HG02973 (cell line): ENCODE data around the gene ATP1A2.
A peak's percentile ranks its signal among the peaks of the same experiment; 100 is the strongest.

Experiments
- ATAC-seq: cut with Tn5 transposase; IDR thresholded peaks from one replicate; pipeline ENCODE4 v1.9.1; 2021; ENCODE audit warnings: moderate library complexity; ENCODE audit not compliant: unreplicated experiment

Gene ATP1A2

DNA sequence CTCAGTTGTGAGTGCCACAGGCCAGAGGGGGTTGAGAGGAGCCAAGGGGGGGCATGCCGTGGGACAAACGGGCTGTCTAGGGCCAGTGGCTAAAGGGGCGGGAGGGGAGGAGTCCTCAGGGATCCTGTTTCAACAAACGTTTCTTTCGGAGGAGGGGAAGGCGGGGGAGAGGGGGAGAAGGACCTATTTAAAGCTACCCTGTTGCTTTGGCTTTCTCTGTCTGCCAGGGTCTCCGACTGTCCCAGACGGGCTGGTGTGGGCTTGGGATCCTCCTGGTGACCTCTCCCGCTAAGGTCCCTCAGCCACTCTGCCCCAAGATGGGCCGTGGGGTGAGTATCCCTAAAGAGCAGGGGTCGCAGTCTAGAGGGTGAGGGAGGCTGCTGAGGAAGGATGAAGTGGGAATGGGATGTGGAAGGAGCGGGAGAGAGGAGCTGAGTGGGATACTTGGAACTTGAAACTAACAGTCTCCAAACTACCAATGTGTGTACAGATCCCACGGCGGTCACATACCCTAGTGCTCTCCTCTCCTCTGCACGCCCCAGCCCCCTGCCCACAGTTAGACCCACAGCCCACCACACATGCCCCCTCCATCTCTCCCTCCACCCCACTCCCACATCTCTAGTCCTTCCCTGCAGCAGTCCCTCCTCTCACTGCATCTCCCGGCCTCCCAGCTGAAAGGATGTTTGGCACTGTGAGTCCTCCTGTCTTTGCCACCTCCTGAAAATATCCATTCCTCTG lies at the start of gene ATP1A2:
Gene ATP1A2, plus strand, starts transcription at position 215 of the 738 bp plus-strand sequence. Its CDS starts 103 bp downstream, at position 318.
- no peak for ATAC-seq

DNA sequence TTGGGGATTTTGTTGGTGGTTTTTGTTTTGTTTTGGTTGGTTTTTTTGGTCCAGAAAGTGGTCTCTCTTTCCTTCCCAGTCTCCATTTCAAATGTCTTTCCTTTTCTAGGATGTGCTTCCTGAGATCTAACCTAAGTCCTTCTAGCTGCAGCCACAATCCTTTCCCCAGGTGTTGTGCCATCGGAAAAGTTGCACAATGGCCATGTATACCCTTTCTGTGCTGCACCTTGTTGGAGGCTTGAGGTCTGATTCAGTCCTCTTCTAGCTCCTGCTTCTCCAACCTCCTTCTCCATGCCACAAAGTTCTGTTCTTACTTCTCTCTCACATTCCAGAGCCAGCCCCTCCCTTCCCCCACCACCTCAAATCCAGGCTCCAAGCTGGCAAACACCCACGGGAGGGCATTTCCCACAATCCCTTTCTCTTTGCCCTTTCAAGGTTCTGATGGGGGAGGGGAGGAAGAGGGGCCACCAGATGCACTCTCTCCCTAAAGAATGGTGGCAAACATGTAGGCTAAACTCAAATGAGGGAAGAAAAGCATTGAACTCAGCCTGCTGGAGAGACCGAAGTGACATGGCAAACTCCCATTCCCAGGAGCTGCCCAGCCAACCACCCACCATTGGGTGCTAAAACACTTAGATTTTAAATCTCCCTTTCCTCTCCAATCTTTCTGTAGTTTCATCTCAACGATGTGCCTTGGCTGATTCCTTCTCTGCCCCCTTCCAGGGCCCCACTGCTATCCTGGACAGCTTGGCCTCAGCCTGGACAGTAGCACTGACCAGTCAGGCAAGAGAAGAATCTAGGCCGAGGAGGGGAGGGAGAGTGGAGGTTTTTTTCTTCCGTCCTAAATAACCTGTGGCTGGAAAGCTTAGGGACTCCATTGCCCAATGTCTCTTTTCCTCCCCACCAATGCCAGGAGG lies 48.5 kb upstream of the ATP1A2 start:
- ATAC-seq: no peak

DNA sequence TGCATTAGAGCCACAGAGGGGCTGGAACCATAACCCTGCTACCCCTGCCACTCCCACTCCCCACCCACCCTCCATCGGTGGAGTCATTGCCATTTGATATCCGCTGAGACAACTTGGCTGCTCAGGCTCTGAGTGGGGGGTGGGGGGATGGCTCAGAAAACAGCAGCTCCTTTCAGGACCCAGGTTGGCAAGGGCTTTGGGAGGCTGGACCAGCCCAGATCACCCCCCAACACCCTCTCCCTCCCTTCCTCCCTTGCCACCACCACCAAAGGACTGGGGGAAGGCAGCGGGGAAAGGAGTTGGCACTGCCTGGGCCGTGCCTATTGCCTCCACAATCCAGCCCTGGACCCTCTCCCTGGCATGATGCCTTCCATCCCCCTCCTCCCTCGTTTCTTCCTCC lies 47.3 kb upstream of the ATP1A2 start:
- no peak for ATAC-seq

DNA sequence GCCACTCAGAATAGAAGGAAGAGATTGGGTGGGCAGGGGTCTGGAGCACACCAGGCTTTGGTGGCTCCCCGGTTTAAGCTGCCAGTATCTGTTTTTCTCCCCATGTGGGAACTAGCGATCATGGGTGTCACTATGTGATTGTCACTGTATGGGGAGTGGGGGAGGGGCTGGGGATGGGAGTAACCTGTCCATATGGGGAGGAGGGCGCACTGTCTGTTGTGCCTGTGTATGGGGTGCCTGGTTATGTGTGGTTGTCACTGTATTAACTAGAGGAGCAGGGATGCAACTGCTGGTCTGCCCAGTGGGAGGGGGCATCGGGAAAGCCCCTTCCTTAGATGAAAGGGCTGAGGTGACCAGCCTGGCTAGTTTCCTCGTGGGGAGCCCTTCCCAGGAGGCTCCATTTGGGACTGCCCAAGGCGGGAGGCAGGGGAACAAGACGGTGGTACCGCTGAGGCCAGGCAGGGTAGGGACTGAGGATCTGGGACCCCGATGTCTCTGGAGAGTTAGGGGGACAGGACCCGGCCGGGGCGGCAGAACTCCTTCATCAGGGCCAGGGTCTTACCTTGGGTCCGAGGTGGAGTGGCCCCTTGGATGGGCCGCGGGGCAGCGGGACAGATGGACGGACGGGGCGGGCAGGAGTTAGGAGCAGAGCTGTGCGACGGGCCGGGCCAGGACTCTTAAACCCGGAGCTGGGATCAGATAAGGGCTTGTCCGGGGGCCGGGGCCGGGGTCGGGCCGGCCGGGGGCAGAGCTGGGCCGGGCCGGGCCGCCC lies 45.9 kb upstream of the ATP1A2 start, which contains the start of gene KCNJ10:
Gene KCNJ10, minus strand, starts transcription at position 701 of the 772 bp plus-strand sequence. CDS start 27,628 bp downstream, outside the sequence.
- no peak for ATAC-seq

DNA sequence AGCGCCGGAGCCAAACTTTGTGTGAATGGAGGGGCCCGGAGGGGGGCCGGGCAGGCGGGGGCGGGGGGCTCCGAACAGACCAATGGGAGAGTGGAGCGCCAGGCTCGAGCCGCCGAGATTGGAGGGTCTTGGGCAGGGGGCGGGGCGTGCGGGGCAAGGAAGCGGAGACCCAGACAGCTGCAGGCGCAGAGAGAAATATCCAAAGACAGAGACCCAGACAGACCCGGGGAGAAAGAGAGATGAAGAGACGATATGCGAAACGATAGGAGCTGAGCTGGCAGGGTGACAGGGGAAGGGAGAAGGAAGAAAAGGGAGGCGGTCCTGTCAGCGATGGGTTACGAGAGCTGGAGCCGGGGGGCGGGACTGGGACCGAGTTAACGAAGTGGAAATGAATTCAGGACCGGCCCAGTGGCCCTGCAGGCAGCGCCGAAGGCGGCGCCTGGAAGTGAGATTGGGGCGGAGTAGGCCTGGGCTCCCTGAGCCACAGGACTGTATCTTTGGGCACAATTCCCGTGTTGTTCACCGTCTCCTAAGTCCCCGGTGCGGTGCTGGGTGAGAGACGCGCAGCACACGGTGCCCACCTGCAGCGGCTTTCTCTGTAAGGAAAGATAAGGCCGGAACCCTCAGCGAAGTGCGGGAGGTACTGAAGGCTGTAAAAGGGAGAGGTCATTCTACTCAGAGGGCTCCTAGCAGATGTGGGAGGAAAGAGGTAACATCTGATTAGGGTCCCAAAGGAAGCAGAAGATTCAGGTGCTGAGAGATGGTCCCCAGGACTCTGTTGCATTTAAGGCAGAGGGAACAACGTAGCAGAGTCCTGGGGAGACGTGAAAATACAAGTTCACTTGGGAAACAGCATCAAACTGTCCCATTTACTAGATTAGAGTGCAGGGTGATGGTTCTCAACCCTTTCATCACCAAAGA lies 45.1 kb upstream of the ATP1A2 start:
- ATAC-seq: no peak

DNA sequence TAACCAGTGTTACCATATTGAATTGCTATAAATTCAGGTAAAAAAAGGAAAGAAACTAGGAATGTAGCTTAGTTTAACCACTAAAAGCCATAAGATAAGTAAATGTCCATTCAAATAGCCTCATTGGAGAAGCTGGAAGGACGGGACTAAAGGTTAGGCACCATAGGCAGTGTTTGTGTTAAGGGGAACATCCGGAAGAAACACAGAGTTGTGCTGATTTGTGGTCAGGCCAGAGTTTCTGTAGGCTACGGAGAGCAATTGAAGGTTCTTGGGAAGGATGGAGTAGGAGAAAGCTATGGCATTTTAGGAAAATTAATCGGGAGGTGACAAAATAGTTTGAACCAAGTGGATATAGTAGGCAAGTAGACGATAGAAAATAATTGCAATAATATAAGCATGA lies 44.3 kb upstream of the ATP1A2 start:
- ATAC-seq: no peak

DNA sequence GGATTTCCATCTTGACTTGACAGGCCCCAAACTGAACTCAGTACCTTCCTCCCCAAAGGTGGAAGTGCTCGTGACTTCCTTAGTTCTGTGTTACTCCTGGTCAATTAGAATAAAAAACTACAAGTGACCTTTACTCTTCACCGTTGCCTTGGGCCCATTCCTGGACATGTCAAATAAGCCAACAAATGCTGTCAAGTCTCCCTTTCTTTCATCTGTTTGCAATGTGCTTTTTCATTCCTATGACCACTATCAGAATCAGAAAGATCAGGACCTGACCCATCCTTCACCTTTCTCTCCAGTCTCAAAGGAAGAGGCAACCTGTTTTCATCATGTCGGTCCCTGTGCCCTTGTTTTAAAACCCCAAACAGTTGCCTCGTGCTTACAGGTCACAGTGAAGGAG lies 40.7 kb upstream of the ATP1A2 start:
- ATAC-seq: no peak

DNA sequence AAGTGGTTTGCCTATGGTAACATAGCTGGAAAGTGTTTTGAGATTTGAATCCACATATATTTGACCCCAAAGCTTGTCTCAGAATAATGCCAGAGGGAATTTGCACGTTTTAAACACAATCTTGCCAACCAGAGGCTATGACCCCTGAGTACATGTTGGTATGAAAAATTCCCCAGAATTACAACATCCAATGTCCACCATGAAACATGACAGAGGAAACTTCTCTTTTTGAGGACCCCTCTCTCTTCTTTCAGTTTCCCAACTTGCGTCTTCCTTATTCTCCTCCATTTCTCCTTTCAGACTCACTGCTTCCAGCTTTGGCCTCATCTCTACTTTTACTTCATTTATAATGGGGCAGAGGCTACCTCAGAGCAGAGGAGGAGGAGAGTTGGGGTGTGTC lies 39.7 kb upstream of the ATP1A2 start:
- ATAC-seq: no peak

DNA sequence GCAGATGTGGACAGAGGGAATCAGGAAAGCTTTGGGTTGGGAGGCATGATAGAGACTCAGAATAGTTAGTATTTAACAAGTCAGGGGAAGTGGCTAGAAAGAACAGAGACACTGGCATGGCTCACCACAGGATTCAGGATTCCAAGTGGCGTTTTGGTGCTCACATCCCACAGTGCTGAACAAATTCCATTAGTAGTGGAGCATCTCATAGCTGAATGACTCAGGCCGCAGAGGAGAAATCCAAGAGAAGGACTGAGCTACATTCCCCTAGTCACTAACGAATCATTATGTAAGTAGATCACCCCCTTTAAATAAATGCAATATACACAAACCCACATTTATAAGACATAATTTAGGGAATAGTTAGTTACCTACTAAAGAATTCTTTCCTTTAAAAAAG lies 39.3 kb upstream of the ATP1A2 start:
- ATAC-seq: no peak

DNA sequence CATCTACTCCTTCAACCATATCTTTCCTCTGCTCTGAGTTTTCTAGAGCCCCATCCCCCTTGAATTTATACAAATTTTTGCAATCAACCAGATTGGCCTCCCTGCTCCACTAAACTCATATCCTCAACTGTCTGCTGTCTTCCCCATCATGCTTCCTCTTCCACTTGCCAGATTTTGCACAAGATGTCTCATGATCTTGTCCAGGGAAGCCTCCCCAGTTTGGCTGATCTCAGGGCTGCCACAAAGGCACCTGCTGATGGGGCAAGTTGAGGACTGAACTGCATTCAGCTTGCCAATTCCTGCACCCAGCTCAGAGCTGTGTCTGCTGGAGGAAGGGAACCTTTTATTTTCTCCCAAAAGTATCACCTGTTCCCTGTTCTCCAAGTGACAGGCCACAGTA lies 38.1 kb upstream of the ATP1A2 start:
- ATAC-seq: no peak

DNA sequence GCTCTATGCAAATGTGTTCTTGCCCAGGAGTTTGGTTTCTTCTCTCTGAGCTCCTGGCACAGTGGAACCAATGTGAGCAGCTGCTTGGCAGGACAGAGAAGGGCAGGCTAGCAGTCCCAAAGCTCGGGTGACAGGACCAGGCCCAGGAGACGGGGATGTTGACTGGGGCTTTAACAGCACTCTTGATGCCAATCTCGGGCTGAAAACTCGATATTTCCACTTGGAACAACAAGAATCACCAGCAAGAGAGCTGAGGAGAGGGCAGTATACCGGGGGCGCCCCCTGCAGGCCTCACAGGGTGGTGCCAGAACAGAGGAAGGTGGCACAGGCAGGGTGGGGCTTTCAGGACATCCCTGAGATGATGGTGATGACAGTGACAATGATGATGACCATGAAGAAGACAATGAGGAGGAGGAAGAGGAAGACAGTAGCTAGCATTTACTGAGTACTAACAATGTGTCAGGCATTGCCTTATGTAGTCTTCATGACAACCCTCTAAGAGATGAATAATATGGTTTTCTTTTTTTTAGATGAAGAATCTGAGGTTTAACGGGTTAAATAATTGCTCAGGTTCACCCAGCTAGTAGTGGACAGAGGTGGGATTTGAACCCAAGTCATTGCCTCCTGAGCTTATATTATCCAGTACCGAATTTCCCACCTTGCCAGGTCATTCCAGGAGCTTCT lies 36.9 kb upstream of the ATP1A2 start:
- peak; percentile 72 for ATAC-seq

DNA sequence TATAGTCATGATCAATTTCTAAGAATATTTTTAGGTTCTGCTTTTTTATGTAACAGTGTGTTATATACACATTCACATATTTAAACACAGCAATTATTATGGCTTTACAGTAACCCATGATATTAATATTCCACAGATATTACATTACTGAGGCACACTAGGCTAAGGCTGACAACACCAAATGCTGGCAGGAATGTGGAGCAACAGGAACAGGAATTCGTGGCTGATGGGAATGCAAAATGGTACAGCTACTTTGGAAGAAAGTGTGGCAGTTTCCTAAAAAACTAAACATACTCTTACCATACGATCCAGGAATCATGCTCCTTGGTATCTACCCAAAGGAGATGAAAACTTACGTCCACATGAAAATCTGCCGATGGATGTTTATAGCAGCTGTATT lies 36.1 kb upstream of the ATP1A2 start:
- ATAC-seq: no peak

DNA sequence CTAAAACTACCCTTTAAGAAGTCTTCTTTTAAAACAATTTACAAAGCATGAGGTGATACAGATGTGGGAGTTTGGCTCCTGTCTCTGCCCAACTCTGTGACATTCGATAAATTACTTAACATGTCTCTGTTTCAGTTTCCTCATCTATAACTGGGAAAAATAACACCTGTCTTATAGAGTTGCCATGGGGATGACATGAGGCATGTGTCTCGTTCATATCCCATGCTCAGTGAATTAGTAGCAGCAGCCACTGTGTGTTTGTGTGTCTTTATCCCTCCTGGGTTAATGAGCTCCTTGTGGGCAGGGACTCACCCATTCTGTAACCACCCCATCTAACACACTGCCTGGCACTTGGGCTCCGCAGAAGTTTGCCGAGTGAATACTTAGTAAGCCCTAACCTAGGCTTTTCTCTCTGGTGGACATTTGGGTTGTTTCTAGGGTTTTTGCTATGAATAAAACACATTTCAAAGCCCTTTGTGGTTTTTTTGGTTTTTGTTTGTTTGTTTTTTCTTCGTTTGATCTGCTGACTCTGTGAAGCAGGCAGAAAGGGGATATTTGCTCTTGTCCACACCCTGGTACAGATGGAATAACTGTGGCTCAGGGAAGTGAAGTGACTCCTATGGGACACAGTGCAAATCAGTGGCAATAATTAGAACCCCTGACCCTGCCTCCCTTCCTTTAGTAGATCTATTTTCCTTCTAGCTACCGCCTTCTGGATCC lies 35.0 kb upstream of the ATP1A2 start:
- ATAC-seq: no peak

DNA sequence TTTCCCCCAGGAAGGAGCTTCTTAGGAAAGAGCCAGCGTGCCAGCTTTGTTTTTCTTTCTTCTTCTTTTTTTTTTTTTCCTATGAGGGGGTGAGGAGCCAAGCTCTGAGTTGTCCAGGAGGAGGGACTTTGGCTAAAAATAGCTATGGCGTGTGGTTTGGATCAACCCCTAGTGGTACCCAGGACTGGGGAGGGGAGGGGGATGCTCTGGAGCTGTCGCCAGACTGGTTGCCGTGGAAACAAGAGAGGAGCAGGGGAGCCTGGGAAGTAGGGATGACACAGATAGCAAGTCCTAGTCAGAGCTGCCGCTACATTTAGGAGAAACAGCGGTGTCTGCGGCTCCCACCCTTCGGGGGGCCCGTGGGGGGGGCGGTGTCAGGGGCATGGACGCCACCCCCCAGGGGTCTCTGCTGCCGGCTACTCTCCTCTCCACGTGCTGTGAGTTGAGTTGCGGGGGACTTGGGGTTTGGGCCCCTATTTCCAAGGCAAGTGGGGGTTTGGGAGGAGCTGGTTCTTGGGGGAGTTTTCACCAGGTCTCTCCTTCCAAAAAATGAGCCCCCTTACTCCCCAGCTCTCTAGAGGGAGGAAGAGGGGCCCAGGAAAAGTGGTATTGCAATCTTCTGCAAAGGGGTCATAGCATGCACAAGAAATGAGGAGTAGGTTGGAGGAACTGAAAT lies 34.2 kb upstream of the ATP1A2 start, which contains the start of gene KCNJ9:
Gene KCNJ9, plus strand, starts transcription at position 278 of the 676 bp plus-strand sequence. CDS start 2,493 bp downstream, outside the sequence.
- no peak for ATAC-seq

DNA sequence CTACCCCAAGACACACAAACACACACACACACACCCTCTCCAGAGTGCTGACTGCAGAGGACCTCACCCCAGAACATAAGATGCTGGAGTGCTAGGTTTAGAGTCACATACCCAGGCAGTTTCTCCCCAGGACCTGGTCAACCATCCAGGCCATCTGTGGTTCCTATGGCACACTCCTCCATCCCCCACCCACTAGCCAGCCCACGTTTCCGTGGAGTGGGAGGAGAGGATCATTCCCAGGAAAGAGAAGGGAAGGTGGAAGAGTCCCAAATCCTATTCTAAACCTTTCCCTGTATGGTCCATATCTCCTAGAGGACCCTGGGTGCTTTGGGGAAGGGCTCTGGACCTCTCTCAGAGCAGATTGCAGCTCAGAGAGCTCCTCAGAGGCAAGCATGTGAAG lies 33.1 kb upstream of the ATP1A2 start:
- no peak for ATAC-seq

DNA sequence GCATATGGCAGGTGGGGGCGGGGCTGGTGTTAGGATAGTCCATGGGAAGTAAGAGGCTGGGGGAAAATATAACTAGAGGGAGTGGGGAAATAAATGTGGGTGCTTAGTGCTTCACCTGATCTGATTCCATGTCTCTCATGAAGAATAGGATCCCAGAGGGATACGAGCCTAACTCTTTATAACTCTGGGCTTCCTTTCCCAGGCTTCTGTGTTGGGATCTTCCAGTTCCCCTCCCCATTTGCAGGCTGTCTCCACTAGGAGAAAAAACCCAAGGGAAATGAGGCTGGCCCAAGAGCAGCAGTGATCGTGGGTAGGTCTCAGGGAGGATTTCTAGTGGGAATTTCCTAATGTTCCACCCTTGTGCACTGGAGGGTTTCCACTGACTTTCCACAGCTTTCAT lies 32.6 kb upstream of the ATP1A2 start:
- no peak for ATAC-seq

DNA sequence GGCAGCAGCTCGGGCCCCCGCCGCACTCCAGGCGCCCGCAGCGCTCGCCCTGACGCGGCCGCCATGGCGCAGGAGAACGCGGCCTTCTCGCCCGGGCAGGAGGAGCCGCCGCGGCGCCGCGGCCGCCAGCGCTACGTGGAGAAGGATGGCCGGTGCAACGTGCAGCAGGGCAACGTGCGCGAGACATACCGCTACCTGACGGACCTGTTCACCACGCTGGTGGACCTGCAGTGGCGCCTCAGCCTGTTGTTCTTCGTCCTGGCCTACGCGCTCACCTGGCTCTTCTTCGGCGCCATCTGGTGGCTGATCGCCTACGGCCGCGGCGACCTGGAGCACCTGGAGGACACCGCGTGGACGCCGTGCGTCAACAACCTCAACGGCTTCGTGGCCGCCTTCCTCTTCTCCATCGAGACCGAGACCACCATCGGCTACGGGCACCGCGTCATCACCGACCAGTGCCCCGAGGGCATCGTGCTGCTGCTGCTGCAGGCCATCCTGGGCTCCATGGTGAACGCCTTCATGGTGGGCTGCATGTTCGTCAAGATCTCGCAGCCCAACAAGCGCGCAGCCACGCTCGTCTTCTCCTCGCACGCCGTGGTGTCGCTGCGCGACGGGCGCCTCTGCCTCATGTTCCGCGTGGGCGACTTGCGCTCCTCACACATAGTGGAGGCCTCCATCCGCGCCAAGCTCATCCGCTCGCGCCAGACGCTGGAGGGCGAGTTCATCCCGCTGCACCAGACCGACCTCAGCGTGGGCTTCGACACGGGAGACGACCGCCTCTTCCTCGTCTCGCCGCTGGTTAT lies 31.4 kb upstream of the ATP1A2 start:
- peak; percentile 62 for ATAC-seq
